Smooth muscle cell (in vitro differentiated cells): ENCODE data around the gene TRIM46. TPM values are rescaled to one million over a fixed set of nuclear protein-coding genes. Genes with fewer than 3 reads are reported as not detected.

ENCODE experiments used
- DNase-seq: peaks from one replicate; lab custom pipeline; 2025; ENCODE audit not compliant: unreplicated experiment; lab: John Stamatoyannopoulos, UW
- H2AFZ ChIP-seq: fragments of 200-600 bp; sonication (generic); 2 replicates; pipeline ENCODE4 v1.6.0; 2016; ENCODE audit warnings: antibody characterized with exemption, low read depth, mild to moderate bottlenecking
- H3F3A ChIP-seq: fragments of 200-600 bp; sonication (generic); 2 replicates; pipeline ENCODE4 v1.6.0; 2017; ENCODE audit warnings: antibody characterized with exemption, low read depth
- H3K27ac ChIP-seq: fragments of 200-600 bp; sonication (generic); 2 replicates; pipeline ENCODE4 v1.5.1; 2016; ENCODE audit warnings: low read depth, mild to moderate bottlenecking
- H3K27me3 ChIP-seq: fragments of 200-600 bp; sonication (generic); 2 replicates; pipeline ENCODE4 v1.6.1; 2016; ENCODE audit warnings: low read depth, mild to moderate bottlenecking
- H3K36me3 ChIP-seq: fragments of 200-600 bp; sonication (generic); 2 replicates; pipeline ENCODE4 v1.5.1; 2016; ENCODE audit warnings: low read depth
- H3K4me1 ChIP-seq: fragments of 200-600 bp; sonication (generic); 2 replicates; pipeline ENCODE4 v1.5.1; 2016; ENCODE audit warnings: low read depth
- H3K4me2 ChIP-seq: fragments of 200-600 bp; sonication (generic); 2 replicates; pipeline ENCODE4 v1.6.0; 2016; ENCODE audit warnings: mild to moderate bottlenecking
- H3K4me3 ChIP-seq: fragments of 200-600 bp; sonication (generic); 2 replicates; pipeline ENCODE4 v1.5.1; 2016; ENCODE audit warnings: mild to moderate bottlenecking
- H3K79me2 ChIP-seq: fragments of 200-600 bp; sonication (generic); 2 replicates; pipeline ENCODE4 v1.6.0; 2016; ENCODE audit warnings: low read depth, mild to moderate bottlenecking
- H3K9ac ChIP-seq: fragments of 200-600 bp; sonication (generic); 2 replicates; pipeline ENCODE4 v1.6.0; 2016; ENCODE audit warnings: low read depth
- H3K9me3 ChIP-seq: fragments of 200-600 bp; sonication (generic); replicated peaks from 2 replicates; pipeline ENCODE4 v1.5.1; 2016; ENCODE audit warnings: low read depth
- H4K20me1 ChIP-seq: fragments of 200-600 bp; sonication (generic); 2 replicates; pipeline ENCODE4 v1.6.0; 2016; ENCODE audit warnings: low read depth
- CTCF ChIP-seq: fragments of 200-600 bp; sonication (generic); IDR thresholded peaks from 2 replicates; pipeline ENCODE4 v1.5.1; 2017; ENCODE audit warnings: borderline replicate concordance, mild to moderate bottlenecking, antibody characterized with exemption; ENCODE audit not compliant: insufficient read depth, poor library complexity, severe bottlenecking
- WGBS: methylation state at CpG from one replicate; pipeline ENCODE4 v1.1.7; 2016; ENCODE audit warnings: low lambda C conversion rate; 5-methylcytosine and 5-hydroxymethylcytosine counted together
- polyA plus RNA-seq: library from polyadenylated mRNA; unstranded; fragments of >200 nt; fragmentation: Nextera tagmentation; extraction: Ambion mirVana; gene quantifications from 2 replicates; pipeline ENCODE4 v1.2.1, GENCODE V29; 2016
- total RNA-seq: library from RNA; depleted of rRNA; stranded (reverse); fragments of >200 nt; gene quantifications from 2 replicates; pipeline ENCODE4 v1.2.3, GENCODE V29; 2014

Gene TRIM46
- total and polyA plus RNA-seq, 2 experiments from 2014 or later, result 3.6 to 3.8 TPM

GRCh38 chr1:155197901-155198546 lies 24.4 kb downstream of the TRIM46 start:
- no peak for DNase-seq

GRCh38 chr1:155198547-155198906 lies 24.9 kb downstream of the TRIM46 start:
- H3K27me3 ChIP-seq, result no peaks in the 10 kb centered on the region
- H3K9ac ChIP-seq, result no peak overlapping the region
- no peak overlapping the region for H3K27ac ChIP-seq
- DNase-seq, result no peak
- 100% methylated on average over 3 of the region's 3 CpGs for WGBS
- peaks cover 3% of the 10 kb centered on the region for H3F3A ChIP-seq
- no peaks in the 10 kb centered on the region for H3K79me2 ChIP-seq
- no peaks in the 10 kb centered on the region for H3K9me3 ChIP-seq
- TF ChIP-seq CTCF, result no peak
- H2AFZ ChIP-seq, result no peak overlapping the region
- H3K4me3 ChIP-seq, result no peak overlapping the region
- no peaks in the 10 kb centered on the region for H3K36me3 ChIP-seq
- no peak overlapping the region for H3K4me2 ChIP-seq
- peaks cover 13% of the 10 kb centered on the region for H3K4me1 ChIP-seq
- no peaks in the 10 kb centered on the region for H4K20me1 ChIP-seq

More at GRCh38 chr1:155197901-155198546, 24.4 kb downstream of the TRIM46 start:
- Histone ChIP-seq H3K79me2 (no peaks in the 10 kb centered on the region), H3K4me3 (no peak overlapping the region), H2AFZ (no peak overlapping the region), H3K9ac (no peak overlapping the region), H3F3A (peaks cover 3% of the 10 kb centered on the region), H3K4me1 (peaks cover 16% of the 10 kb centered on the region), H3K4me2 (no peak overlapping the region), H4K20me1 (no peaks in the 10 kb centered on the region), H3K9me3 (no peaks in the 10 kb centered on the region), H3K27ac (no peak overlapping the region), H3K36me3 (no peaks in the 10 kb centered on the region), H3K27me3 (no peaks in the 10 kb centered on the region)
- 98% methylated on average over 15 of the region's 15 CpGs for WGBS
- TF ChIP-seq CTCF, result no peak

- Histone ChIP-seq H3K4me2 (no peak overlapping the region), H3K4me3 (no peak overlapping the region), H3K9me3 (no peaks in the 10 kb centered on the region), H3K9ac (no peak overlapping the region), H3K79me2 (no peaks in the 10 kb centered on the region), H3K36me3 (no peaks in the 10 kb centered on the region), H3K27ac (no peak overlapping the region), H2AFZ (no peak overlapping the region), H3K27me3 (no peaks in the 10 kb centered on the region), H3F3A (peaks cover 3% of the 10 kb centered on the region), H3K4me1 (peaks cover 9% of the 10 kb centered on the region), H4K20me1 (no peaks in the 10 kb centered on the region)
- no peak for DNase-seq
- no peak for TF ChIP-seq CTCF
- 91% methylated on average over 4 of the region's 4 CpGs for WGBS
These were observed 26.1 kb downstream of the TRIM46 start for GRCh38 chr1:155199792-155200191.

- H3K4me3 ChIP-seq, result no peak overlapping the region
- no peaks in the 10 kb centered on the region for H3F3A ChIP-seq
- TF ChIP-seq CTCF, result no peak
- no peak overlapping the region for H2AFZ ChIP-seq
- H3K27me3 ChIP-seq, result no peaks in the 10 kb centered on the region
- H3K4me2 ChIP-seq, result no peak overlapping the region
- peaks cover 9% of the 10 kb centered on the region for H3K4me1 ChIP-seq
- H3K9ac ChIP-seq, result no peak overlapping the region
- no peaks in the 10 kb centered on the region for H3K9me3 ChIP-seq
- WGBS, result 95% methylated on average over 5 of the region's 5 CpGs
- no peak for DNase-seq
- no peaks in the 10 kb centered on the region for H3K36me3 ChIP-seq
- H3K79me2 ChIP-seq, result no peaks in the 10 kb centered on the region
- no peak overlapping the region for H3K27ac ChIP-seq
- H4K20me1 ChIP-seq, result no peaks in the 10 kb centered on the region
These were observed 27.3 kb downstream of the TRIM46 start for GRCh38 chr1:155200920-155201319.
